NT2/D1 (cell line): Measurements from ENCODE around the gene EPN1.
"Not testable (repeated sequence)": the region's sequence is repeated elsewhere in the genome, so short reads cannot be mapped to it uniquely, and the experiment has no call there.

Source experiments
- DNase-seq: peaks from one replicate; pipeline ENCODE4 v3.0.0-alpha.2; 2011; ENCODE audit warnings: low read depth, low spot score
- H3K27me3 ChIP-seq: 2 replicates; pipeline ENCODE4 v1.6.0; 2011; ENCODE audit warnings: mild to moderate bottlenecking; ENCODE audit not compliant: insufficient read length, insufficient read depth
- H3K36me3 ChIP-seq: 2 replicates; pipeline ENCODE4 v1.6.1; 2011; ENCODE audit warnings: mild to moderate bottlenecking, low read length, mixed read lengths; ENCODE audit not compliant: insufficient read depth, insufficient read length
- H3K4me1 ChIP-seq: 2 replicates; pipeline ENCODE4 v1.5.1; 2011; ENCODE audit not compliant: insufficient read depth, insufficient read length
- H3K4me3 ChIP-seq: 2 replicates; pipeline ENCODE4 v1.5.1; 2011; ENCODE audit warnings: low read depth; ENCODE audit not compliant: insufficient read length
- H3K9ac ChIP-seq: 2 replicates; pipeline ENCODE4 v1.6.0; 2011; ENCODE audit warnings: low read depth; ENCODE audit not compliant: insufficient read length
- H3K9me3 ChIP-seq: 2 replicates; pipeline ENCODE4 v1.5.1; 2011; ENCODE audit warnings: mild to moderate bottlenecking, low read length; ENCODE audit not compliant: insufficient read depth
- SUZ12 ChIP-seq: IDR thresholded peaks from 2 replicates; pipeline ENCODE4 v1.6.1; 2011; ENCODE audit not compliant: insufficient read length, insufficient read depth; ENCODE audit errors: extremely low read depth
- YY1 ChIP-seq: IDR thresholded peaks from 2 replicates; pipeline ENCODE4 v1.6.1; 2011; ENCODE audit not compliant: insufficient read length, insufficient read depth
- ZNF274 ChIP-seq: IDR thresholded peaks from 2 replicates; pipeline ENCODE4 v1.6.1; 2011; ENCODE audit warnings: mild to moderate bottlenecking, low read depth, low read length

EPN1 gene

GRCh38 chr19:55723491-55723890 lies 48.5 kb downstream of the EPN1 start:
- no peaks in the 10 kb centered on the region for H3K36me3 ChIP-seq
- no peak overlapping the region for H3K9ac ChIP-seq
- DNase-seq: no peak
- H3K9me3 ChIP-seq: peaks cover 15% of the 10 kb centered on the region; the same call in 1 of the 2 replicates
- H3K4me1 ChIP-seq: no peaks in the 10 kb centered on the region
- no peaks in the 10 kb centered on the region for H3K27me3 ChIP-seq
- TF ChIP-seq SUZ12: no peak
- TF ChIP-seq YY1: no peak
- TF ChIP-seq ZNF274: no peak
- H3K4me3 ChIP-seq: no peak overlapping the region

DNA sequence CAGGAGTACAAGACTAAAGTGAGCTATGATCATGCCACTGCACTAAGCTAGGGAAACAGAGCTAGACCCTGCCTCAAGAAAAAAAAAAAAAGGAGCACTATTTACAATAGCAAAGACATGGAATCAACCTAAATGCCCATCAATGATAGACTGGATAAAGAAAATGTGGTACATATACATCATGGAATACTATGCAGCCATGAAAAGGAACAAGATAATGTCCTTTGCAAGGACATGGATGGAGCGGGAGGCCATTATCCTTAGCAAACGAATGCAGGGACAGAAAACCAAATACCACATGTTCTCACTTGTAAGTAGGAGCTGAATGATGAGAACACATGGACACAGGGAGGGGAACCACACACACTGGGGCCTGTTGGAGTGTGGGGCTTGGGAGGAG lies 55.4 kb downstream of the EPN1 start:
- H3K36me3 ChIP-seq, H3K9me3 ChIP-seq, H3K9ac ChIP-seq, H3K4me3 ChIP-seq, H3K27me3 ChIP-seq, DNase-seq, H3K4me1 ChIP-seq: not testable (repeated sequence)

- Histone ChIP-seq H3K36me3 (no peaks in the 10 kb centered on the region), H3K9ac (no peak within 1 kb of the TSS), H3K4me1 (no peaks in the 10 kb centered on the region), H3K27me3 (no peaks in the 10 kb centered on the region), H3K9me3 (no peaks in the 10 kb centered on the region), H3K4me3 (no peak within 1 kb of the TSS)
- TF ChIP-seq ZNF274 (no peak), YY1 (no peak), SUZ12 (no peak)
- DNase-seq: no peak
Observed at GRCh38 chr19:55738302-55738701, 63.3 kb downstream of the EPN1 start, which contains the start of gene NLRP9. Gene NLRP9 (minus strand): TSS chr19:55738402. CDS start chr19:55738374, 28 bp downstream.

- no peak for DNase-seq
- no peaks in the 10 kb centered on the region for H3K36me3 ChIP-seq
- TF ChIP-seq ZNF274: no peak
- TF ChIP-seq YY1: no peak
- no peak for TF ChIP-seq SUZ12
- H3K9ac ChIP-seq: no peak overlapping the region
- no peaks in the 10 kb centered on the region for H3K4me1 ChIP-seq
- no peak overlapping the region for H3K4me3 ChIP-seq
- no peaks in the 10 kb centered on the region for H3K27me3 ChIP-seq
- no peaks in the 10 kb centered on the region for H3K9me3 ChIP-seq
Observed at GRCh38 chr19:55750715-55751114, 75.7 kb downstream of the EPN1 start.

DNA sequence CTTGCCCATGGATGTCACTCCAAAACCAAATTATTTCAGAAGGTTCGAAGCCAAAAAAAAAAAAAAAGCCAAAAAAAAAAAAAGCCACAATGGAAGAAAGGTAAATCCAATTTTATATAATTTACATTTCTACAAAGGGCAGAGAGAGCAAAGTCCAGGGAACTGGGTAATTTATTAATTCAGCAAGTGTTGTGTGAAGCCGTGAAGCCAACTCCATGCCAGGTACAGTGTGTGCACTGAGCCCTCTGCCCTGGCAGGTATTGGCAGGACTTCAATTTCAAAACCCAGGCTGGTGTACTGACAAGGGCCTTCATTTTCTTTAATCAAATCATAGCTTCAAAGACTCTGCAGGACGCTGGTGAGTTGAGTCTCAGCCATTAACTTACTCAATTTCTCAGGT lies 78.4 kb downstream of the EPN1 start:
- H3K4me1 ChIP-seq: no peaks in the 10 kb centered on the region
- H3K9me3 ChIP-seq: no peaks in the 10 kb centered on the region
- TF ChIP-seq YY1 (no peak), SUZ12 (no peak), ZNF274 (no peak)
- no peak for DNase-seq
- H3K9ac ChIP-seq: no peak overlapping the region
- no peaks in the 10 kb centered on the region for H3K36me3 ChIP-seq
- no peak overlapping the region for H3K4me3 ChIP-seq
- no peaks in the 10 kb centered on the region for H3K27me3 ChIP-seq

GRCh38 chr19:55756808-55757207 lies 81.8 kb downstream of the EPN1 start:
- not testable (repeated sequence) for H3K36me3 ChIP-seq, H3K4me3 ChIP-seq, DNase-seq, H3K27me3 ChIP-seq, H3K9me3 ChIP-seq, H3K4me1 ChIP-seq, H3K9ac ChIP-seq

- not testable (repeated sequence) for H3K4me3 ChIP-seq, H3K36me3 ChIP-seq, H3K9ac ChIP-seq, H3K27me3 ChIP-seq, DNase-seq, H3K4me1 ChIP-seq, H3K9me3 ChIP-seq
Observed at GRCh38 chr19:55758797-55759196, 83.8 kb downstream of the EPN1 start, which contains the start of gene RFPL4A. Gene RFPL4A (plus strand): TSS chr19:55759097. CDS start chr19:55761801, 2,704 bp downstream.
